NT2/D1 (cell line): Measurements from ENCODE around the gene PHTF2.
"Not testable (repeated sequence)": the region's sequence is repeated elsewhere in the genome, so short reads cannot be mapped to it uniquely, and the experiment has no call there.

ENCODE experiments used
- DNase-seq: peaks from one replicate; pipeline ENCODE4 v3.0.0-alpha.2; 2011; ENCODE audit warnings: low read depth, low spot score
- H3K27me3 ChIP-seq: 2 replicates; pipeline ENCODE4 v1.6.0; 2011; ENCODE audit warnings: mild to moderate bottlenecking; ENCODE audit not compliant: insufficient read length, insufficient read depth
- H3K36me3 ChIP-seq: 2 replicates; pipeline ENCODE4 v1.6.1; 2011; ENCODE audit warnings: mild to moderate bottlenecking, low read length, mixed read lengths; ENCODE audit not compliant: insufficient read depth, insufficient read length
- H3K4me1 ChIP-seq: 2 replicates; pipeline ENCODE4 v1.5.1; 2011; ENCODE audit not compliant: insufficient read depth, insufficient read length
- H3K4me3 ChIP-seq: 2 replicates; pipeline ENCODE4 v1.5.1; 2011; ENCODE audit warnings: low read depth; ENCODE audit not compliant: insufficient read length
- H3K9ac ChIP-seq: 2 replicates; pipeline ENCODE4 v1.6.0; 2011; ENCODE audit warnings: low read depth; ENCODE audit not compliant: insufficient read length
- H3K9me3 ChIP-seq: 2 replicates; pipeline ENCODE4 v1.5.1; 2011; ENCODE audit warnings: mild to moderate bottlenecking, low read length; ENCODE audit not compliant: insufficient read depth
- SUZ12 ChIP-seq: IDR thresholded peaks from 2 replicates; pipeline ENCODE4 v1.6.1; 2011; ENCODE audit not compliant: insufficient read length, insufficient read depth; ENCODE audit errors: extremely low read depth
- YY1 ChIP-seq: IDR thresholded peaks from 2 replicates; pipeline ENCODE4 v1.6.1; 2011; ENCODE audit not compliant: insufficient read length, insufficient read depth
- ZNF274 ChIP-seq: IDR thresholded peaks from 2 replicates; pipeline ENCODE4 v1.6.1; 2011; ENCODE audit warnings: mild to moderate bottlenecking, low read depth, low read length

Gene PHTF2

DNA sequence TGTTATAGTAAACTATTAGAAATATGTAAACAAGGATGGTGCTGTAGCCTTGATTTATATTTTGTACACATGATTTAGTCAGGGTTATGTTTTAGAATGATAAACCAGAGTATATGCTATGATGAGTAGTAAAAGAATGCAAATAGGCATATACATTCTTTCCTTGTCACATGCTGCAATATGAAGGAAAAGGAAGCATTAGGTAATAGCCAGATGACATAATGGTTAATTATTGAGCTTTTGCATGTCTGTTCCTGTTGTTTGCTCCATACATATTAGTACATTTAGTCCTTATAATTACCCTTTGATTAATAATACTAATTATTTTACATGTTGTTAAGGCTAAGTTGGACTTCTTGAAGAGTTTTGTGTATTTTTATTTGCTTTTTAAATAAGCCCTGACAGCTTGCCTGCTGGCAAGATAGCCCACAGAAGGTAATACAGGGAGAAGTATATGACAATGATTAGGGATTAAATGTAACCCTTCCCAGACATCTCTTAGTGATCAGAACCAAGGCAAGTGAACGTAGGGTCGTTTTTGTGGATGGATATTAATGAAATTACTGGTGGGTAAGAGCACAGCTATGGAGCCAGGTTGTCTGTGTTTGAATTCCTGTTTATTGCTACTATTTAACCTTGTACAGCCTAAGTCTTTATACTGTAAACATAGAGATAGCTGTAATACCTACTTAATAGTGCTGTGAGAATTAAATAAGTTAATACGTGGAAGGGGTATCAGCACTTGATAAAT lies 68.4 kb downstream of the PHTF2 start:
- no peaks in the 10 kb centered on the region for H3K27me3 ChIP-seq
- H3K4me3 ChIP-seq, result no peak overlapping the region
- H3K9ac ChIP-seq, result no peak overlapping the region
- DNase-seq, result no peak
- no peaks in the 10 kb centered on the region for H3K36me3 ChIP-seq
- TF ChIP-seq ZNF274, result no peak
- TF ChIP-seq YY1, result no peak
- no peak for TF ChIP-seq SUZ12
- no peaks in the 10 kb centered on the region for H3K4me1 ChIP-seq
- H3K9me3 ChIP-seq, result no peaks in the 10 kb centered on the region

DNA sequence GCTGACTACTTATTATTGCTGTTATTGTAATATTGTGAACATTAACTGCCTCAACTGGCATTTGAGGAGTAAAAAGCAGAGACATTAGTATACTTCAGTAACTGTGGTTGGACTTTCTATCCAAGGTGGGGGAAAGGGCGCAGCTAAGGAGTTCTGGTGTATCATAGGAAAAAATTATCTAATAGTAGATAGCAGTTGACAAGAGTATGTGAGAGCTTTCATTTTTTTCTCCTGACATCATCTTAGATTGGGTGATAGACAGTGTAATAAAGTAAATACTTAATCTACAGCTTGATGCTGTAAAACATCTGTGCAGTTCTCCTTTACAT lies 68.9 kb downstream of the PHTF2 start:
- Histone ChIP-seq H3K4me3 (no peak overlapping the region), H3K9me3 (no peaks in the 10 kb centered on the region), H3K4me1 (no peaks in the 10 kb centered on the region), H3K36me3 (no peaks in the 10 kb centered on the region), H3K27me3 (no peaks in the 10 kb centered on the region), H3K9ac (no peak overlapping the region)
- TF ChIP-seq ZNF274 (no peak), SUZ12 (no peak), YY1 (no peak)
- no peak for DNase-seq

DNA sequence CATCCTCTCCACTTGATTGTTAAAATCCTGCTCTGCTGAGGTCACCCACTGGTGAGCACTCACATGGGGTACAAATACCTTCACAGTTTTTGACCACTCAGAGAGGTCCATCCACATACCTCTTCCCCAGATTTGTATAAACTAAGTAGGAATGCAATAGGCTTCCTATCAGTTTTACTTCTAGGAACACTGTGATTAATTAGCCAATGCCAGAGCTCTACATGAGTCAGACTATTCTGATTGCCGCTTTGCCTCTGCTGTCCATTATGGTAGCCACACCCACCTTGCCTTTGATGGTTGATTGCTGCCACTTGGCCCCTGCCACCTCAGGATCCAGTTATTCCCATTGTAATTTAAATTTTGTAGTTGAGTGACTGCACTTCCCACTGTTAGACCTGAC lies 73.7 kb downstream of the PHTF2 start:
- H3K4me1 ChIP-seq, H3K4me3 ChIP-seq, H3K9me3 ChIP-seq, H3K9ac ChIP-seq, H3K27me3 ChIP-seq, H3K36me3 ChIP-seq: not testable (repeated sequence)
- peak; percentile 9 for DNase-seq

DNA sequence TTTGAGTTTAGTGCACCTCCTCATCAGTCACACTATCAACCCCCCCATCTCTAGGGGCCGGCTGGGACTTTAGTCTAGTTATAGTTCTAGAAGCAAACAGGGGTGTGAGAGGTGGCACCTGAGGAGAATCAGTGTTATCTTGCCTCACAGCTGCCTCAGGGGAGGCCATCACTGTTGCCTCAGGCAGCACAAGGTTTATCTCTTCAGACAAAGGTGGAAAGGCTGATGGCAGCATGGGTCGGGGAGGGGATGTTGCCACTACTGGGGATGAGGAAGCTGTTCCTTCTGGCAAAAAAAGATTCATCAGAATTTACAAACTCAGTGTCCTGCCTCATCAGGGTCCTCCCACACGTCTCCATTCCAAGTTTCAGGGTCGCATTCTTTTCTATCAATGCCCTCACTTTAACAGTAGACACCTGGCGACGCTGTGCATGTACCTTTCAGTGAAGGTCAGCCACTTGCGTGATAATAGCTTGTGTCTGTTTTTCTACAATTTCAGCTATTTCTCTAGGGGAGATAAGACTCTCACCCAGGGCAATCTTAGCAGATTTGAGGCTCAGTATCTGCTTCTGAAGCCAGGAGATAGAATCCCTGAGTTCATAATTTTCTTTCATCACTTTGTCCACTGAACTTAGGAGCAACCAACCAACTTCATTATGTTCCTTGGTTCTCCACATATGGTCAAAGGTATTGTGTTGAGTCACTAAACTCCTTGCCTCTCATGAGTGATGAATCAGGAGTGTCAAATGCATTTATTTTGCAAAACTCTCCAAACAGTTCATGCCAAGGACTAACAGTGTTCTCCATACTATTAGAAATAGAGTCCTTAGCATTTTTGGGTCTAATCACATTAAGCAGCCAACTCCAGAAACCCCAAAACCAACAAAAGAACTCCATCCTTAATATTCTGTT lies 75.1 kb downstream of the PHTF2 start:
- not testable (repeated sequence) for H3K4me3 ChIP-seq, H3K27me3 ChIP-seq, H3K4me1 ChIP-seq, H3K9ac ChIP-seq, H3K36me3 ChIP-seq, H3K9me3 ChIP-seq, DNase-seq

DNA sequence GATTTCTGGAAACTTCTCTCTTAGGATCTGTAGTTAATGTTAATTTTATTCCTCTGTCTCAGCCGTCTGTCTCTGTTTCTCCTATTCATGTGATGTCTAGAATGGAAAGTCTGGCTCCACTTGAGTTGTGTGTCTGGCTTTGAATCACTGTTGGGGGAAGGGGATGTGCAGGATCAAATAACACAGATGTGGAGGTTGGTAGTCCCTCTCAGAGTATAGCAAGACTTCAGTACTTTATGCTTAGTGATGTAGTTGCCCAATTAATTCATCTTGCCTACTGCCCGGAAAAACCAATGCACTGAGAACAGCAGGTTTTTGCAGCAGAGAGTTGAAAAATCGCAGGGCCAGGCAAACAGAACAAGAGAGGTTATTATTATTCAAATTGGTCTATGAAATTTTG lies 79.2 kb downstream of the PHTF2 start:
- DNase-seq, result no peak
- no peak overlapping the region for H3K4me3 ChIP-seq
- H3K27me3 ChIP-seq, result no peaks in the 10 kb centered on the region
- H3K9ac ChIP-seq, result no peak overlapping the region
- H3K9me3 ChIP-seq, result no peaks in the 10 kb centered on the region
- no peaks in the 10 kb centered on the region for H3K4me1 ChIP-seq
- H3K36me3 ChIP-seq, result no peaks in the 10 kb centered on the region
- TF ChIP-seq SUZ12 (no peak), ZNF274 (no peak), YY1 (no peak)

DNA sequence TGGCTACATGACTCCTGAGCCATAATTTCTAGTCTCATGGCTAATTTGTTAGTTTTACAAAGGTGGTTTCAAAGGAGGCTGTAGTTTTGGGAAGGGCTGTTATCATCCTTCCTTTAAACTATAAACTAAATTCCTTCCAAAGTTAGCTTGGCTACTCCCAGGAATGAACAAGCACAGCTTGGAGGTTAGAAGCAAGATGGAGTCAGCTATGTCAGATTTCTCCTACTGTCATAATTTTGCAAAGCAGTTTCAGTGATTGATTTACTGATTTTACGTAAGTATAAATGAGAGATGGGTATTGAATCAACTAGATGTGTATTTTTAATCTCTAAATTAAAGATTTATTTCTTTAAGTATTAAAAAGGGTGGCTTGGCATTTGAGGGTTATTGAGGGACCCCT lies 79.9 kb downstream of the PHTF2 start:
- no peaks in the 10 kb centered on the region for H3K27me3 ChIP-seq
- no peaks in the 10 kb centered on the region for H3K9me3 ChIP-seq
- H3K9ac ChIP-seq, result no peak overlapping the region
- H3K4me3 ChIP-seq, result no peak overlapping the region
- H3K36me3 ChIP-seq, result no peaks in the 10 kb centered on the region
- TF ChIP-seq YY1, result no peak
- no peak for TF ChIP-seq SUZ12
- no peak for TF ChIP-seq ZNF274
- no peak for DNase-seq
- H3K4me1 ChIP-seq, result no peaks in the 10 kb centered on the region

DNA sequence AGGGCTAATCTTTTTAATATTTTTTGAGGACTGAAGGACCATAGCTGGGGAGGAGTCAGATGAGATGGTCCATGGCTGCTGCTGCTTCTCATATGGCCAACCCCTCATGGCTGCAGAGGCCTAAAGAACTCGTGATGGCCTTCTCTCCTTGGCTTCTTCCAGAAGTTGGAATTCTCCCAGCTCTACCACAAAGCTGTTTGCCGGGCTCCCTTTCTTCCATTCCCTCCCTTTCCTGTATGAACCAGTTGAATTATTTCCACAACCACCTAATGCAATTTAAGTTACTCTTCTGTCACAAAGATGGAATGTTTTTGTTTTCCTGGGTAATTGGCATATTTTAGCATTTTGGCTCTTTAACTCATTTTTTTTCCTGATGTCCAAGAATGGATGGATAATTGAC lies 80.7 kb downstream of the PHTF2 start:
- Histone ChIP-seq H3K27me3 (no peaks in the 10 kb centered on the region), H3K9ac (no peak overlapping the region), H3K36me3 (no peaks in the 10 kb centered on the region), H3K4me3 (no peak overlapping the region), H3K4me1 (no peaks in the 10 kb centered on the region), H3K9me3 (no peaks in the 10 kb centered on the region)
- no peak for TF ChIP-seq SUZ12
- TF ChIP-seq ZNF274, result no peak
- TF ChIP-seq YY1, result no peak
- no peak for DNase-seq
